ENCODE data around the gene POLE.
A peak's percentile ranks its signal among the peaks of the same experiment; 100 is the strongest.

POLE gene

GRCh38 chr12:132661972-132662371 is 25.2 kb downstream of the POLE start:
- Histone ChIP-seq H3K4me3 (ENCODE audit: low read depth in 1 of 2, low read length in 2 of 2) (no peak overlapping the region), H4K20me1 (ENCODE audit: insufficient read depth, low read length) (peaks cover 45% of the 10 kb centered on the region), H2AFZ (ENCODE audit: low read depth, low read length) (no peak overlapping the region), H3K4me1 (ENCODE audit: insufficient read depth, low read length) (peaks cover 52% of the 10 kb centered on the region), H3K27me3 (ENCODE audit: insufficient read depth, low read length, poor library complexity) (no peaks in the 10 kb centered on the region), H3K9ac (ENCODE audit: low read depth, low read length) (no peak overlapping the region), H3K9me3 (ENCODE audit: insufficient read depth, low read length, severe bottlenecking) (no peaks in the 10 kb centered on the region), H3K36me3 (ENCODE audit: insufficient read depth, low read length) (peaks cover 100% of the 10 kb centered on the region), H3K27ac (ENCODE audit: low read length) (peak overlapping the region; percentile 86), H3K79me2 (ENCODE audit: insufficient read depth, low read length) (peaks cover 26% of the 10 kb centered on the region; the same call in 1 of the 2 replicates), H3K4me2 (ENCODE audit: insufficient read depth, low read length) (no peak overlapping the region)
- ATAC-seq (ENCODE audit: insufficient read depth, low read depth) (no peak), DNase-seq (no peak)
- no peak for TF ChIP-seq EZH2 (IDR thresholded peaks at IDR 0.05; ENCODE audit: borderline replicate concordance, low read depth, low read length, severe bottlenecking)
- TF ChIP-seq, protein P1, sequence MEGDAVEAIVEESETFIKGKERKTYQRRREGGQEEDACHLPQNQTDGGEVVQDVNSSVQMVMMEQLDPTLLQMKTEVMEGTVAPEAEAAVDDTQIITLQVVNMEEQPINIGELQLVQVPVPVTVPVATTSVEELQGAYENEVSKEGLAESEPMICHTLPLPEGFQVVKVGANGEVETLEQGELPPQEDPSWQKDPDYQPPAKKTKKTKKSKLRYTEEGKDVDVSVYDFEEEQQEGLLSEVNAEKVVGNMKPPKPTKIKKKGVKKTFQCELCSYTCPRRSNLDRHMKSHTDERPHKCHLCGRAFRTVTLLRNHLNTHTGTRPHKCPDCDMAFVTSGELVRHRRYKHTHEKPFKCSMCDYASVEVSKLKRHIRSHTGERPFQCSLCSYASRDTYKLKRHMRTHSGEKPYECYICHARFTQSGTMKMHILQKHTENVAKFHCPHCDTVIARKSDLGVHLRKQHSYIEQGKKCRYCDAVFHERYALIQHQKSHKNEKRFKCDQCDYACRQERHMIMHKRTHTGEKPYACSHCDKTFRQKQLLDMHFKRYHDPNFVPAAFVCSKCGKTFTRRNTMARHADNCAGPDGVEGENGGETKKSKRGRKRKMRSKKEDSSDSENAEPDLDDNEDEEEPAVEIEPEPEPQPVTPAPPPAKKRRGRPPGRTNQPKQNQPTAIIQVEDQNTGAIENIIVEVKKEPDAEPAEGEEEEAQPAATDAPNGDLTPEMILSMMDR (IDR thresholded peaks at IDR 0.05; ENCODE audit: borderline replicate concordance, extremely low read depth, low read length, poor library complexity, severe bottlenecking), result no peak

DNA sequence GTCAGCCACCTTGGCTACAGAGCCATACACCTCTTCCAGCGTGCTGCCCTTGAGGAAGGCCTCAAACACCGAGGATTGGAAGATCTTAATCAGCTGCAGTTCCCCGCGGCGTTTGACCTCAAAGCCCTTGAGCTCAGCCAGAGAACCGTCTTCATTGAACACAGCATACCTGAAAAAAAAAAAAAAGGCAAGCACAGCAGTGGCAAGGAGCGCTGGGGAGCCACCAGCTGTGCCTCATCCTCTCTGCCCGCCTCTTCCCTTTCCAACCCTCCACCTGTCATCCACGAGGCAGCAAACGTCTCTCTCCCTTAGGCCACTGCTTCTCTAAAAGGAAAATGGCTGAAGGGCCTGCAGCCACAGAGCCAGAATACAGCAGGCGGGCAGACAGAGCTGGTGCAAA is 26.1 kb downstream of the POLE start:
- ATAC-seq (ENCODE audit: insufficient read depth, low read depth), result no peak
- peaks cover 100% of the 10 kb centered on the region for H3K36me3 ChIP-seq (ENCODE audit: insufficient read depth, low read length)
- H3K4me2 ChIP-seq (ENCODE audit: insufficient read depth, low read length), result no peak overlapping the region

GRCh38 chr12:132660052-132660451 is 27.1 kb downstream of the POLE start:
- H3K27ac ChIP-seq (ENCODE audit: low read length), result no peak overlapping the region; the same call in 1 of the 2 replicates
- H3K4me3 ChIP-seq (ENCODE audit: low read depth in 1 of 2, low read length in 2 of 2), result no peak overlapping the region
- ATAC-seq (ENCODE audit: insufficient read depth, low read depth) (peak; percentile 18; the same call in 1 of the 3 replicates), DNase-seq (no peak)
- peaks cover 16% of the 10 kb centered on the region; the same call in 1 of the 2 replicates for H3K79me2 ChIP-seq (ENCODE audit: insufficient read depth, low read length)
- H3K9ac ChIP-seq (ENCODE audit: low read depth, low read length), result no peak overlapping the region
- no peak overlapping the region for H2AFZ ChIP-seq (ENCODE audit: low read depth, low read length)
- no peak overlapping the region for H3K4me2 ChIP-seq (ENCODE audit: insufficient read depth, low read length)
- peaks cover 33% of the 10 kb centered on the region for H3K4me1 ChIP-seq (ENCODE audit: insufficient read depth, low read length)
- H3K9me3 ChIP-seq (ENCODE audit: insufficient read depth, low read length, severe bottlenecking), result no peaks in the 10 kb centered on the region
- H4K20me1 ChIP-seq (ENCODE audit: insufficient read depth, low read length), result peaks cover 38% of the 10 kb centered on the region
- H3K36me3 ChIP-seq (ENCODE audit: insufficient read depth, low read length), result peaks cover 100% of the 10 kb centered on the region
- no peaks in the 10 kb centered on the region for H3K27me3 ChIP-seq (ENCODE audit: insufficient read depth, low read length, poor library complexity)
- TF ChIP-seq EZH2 (IDR thresholded peaks at IDR 0.05; ENCODE audit: borderline replicate concordance, low read depth, low read length, severe bottlenecking), result no peak
- TF ChIP-seq, protein P1 (IDR thresholded peaks at IDR 0.05; ENCODE audit: borderline replicate concordance, extremely low read depth, low read length, poor library complexity, severe bottlenecking), result no peak

More for the DNA sequence above, 26.1 kb downstream of the POLE start:
- Histone ChIP-seq H3K9me3 (ENCODE audit: insufficient read depth, low read length, severe bottlenecking) (no peaks in the 10 kb centered on the region), H2AFZ (ENCODE audit: low read depth, low read length) (no peak overlapping the region), H3K4me1 (ENCODE audit: insufficient read depth, low read length) (peaks cover 42% of the 10 kb centered on the region), H3K79me2 (ENCODE audit: insufficient read depth, low read length) (peaks cover 16% of the 10 kb centered on the region; the same call in 1 of the 2 replicates), H3K4me3 (ENCODE audit: low read depth in 1 of 2, low read length in 2 of 2) (no peak overlapping the region), H3K9ac (ENCODE audit: low read depth, low read length) (no peak overlapping the region), H4K20me1 (ENCODE audit: insufficient read depth, low read length) (peaks cover 38% of the 10 kb centered on the region), H3K27ac (ENCODE audit: low read length) (peak overlapping the region; percentile 86; the same call in 1 of the 2 replicates), H3K27me3 (ENCODE audit: insufficient read depth, low read length, poor library complexity) (no peaks in the 10 kb centered on the region)
- TF ChIP-seq, protein P1 (IDR thresholded peaks at IDR 0.05; ENCODE audit: borderline replicate concordance, extremely low read depth, low read length, poor library complexity, severe bottlenecking), result no peak
- TF ChIP-seq EZH2 (IDR thresholded peaks at IDR 0.05; ENCODE audit: borderline replicate concordance, low read depth, low read length, severe bottlenecking), result no peak
- DNase-seq, result no peak

All from DND-41 (cell line).